ENCODE data around the gene SETD2. TPM values are rescaled to one million over a fixed set of nuclear protein-coding genes. Genes with fewer than 3 reads are reported as not detected.
"Not testable (repeated sequence)": the region's sequence is repeated elsewhere in the genome, so short reads cannot be mapped to it uniquely, and the experiment has no call there.

Gene SETD2
- total RNA-seq, 4 donors from 2014 or later: 70.3 to 92.1 (median 87.3) TPM

DNA sequence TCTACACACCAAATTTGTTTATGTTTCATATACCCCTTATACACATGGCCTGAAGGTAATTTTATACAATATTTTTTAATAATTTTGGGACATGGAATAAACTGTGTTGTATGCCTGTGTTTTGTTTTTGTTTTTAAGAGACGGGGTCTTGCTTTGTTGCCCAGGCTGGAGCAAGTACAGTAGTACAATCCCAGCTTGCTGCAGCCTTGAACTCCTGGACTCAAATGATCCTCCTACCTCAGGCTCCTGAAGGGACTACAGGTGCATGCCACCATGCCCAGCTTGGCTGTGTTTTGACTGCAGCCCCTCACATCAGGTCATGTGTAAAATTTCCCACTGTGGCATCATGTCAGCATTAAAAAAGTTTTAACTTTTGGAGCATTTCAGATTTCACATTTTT is 18.6 kb downstream of the SETD2 start:
- H3K36me3 ChIP-seq: no peaks in the 10 kb centered on the region
- intact Hi-C loops (cut with DNase I; ENCODE audit: low total_unique reads): no loop called here
- no peak for DNase-seq

DNA sequence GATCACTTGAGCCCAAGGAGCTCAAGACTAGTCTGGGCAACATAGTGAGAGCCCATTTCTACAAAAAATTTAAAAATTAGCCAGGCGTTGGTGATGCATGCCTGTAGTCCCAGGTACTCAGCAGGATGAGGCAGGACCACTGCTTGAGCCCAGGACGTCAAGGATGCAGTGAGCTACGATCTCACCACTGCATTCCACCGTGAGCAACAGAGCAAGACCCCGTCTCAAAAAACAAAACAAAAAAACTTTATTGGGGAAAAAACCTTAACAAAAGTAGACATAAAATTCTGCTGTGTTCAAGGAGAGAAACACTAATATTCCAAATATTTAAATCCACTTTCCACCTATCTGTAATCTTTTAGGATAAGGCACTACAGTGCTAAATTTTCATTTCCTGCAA is 20.8 kb downstream of the SETD2 start:
- TF ChIP-seq, protein P1, sequence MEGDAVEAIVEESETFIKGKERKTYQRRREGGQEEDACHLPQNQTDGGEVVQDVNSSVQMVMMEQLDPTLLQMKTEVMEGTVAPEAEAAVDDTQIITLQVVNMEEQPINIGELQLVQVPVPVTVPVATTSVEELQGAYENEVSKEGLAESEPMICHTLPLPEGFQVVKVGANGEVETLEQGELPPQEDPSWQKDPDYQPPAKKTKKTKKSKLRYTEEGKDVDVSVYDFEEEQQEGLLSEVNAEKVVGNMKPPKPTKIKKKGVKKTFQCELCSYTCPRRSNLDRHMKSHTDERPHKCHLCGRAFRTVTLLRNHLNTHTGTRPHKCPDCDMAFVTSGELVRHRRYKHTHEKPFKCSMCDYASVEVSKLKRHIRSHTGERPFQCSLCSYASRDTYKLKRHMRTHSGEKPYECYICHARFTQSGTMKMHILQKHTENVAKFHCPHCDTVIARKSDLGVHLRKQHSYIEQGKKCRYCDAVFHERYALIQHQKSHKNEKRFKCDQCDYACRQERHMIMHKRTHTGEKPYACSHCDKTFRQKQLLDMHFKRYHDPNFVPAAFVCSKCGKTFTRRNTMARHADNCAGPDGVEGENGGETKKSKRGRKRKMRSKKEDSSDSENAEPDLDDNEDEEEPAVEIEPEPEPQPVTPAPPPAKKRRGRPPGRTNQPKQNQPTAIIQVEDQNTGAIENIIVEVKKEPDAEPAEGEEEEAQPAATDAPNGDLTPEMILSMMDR (IDR thresholded peaks at IDR 0.05): no peak
- no peak for TF ChIP-seq POLR2A (IDR thresholded peaks at IDR 0.05)
- H3K4me1 ChIP-seq: peaks cover 0 to 4% of the 10 kb centered on the region in 2 donors

More for the DNA sequence above, 18.6 kb downstream of the SETD2 start:
- Histone ChIP-seq H3K27ac (no peak overlapping the region), H3K9me3 (no peaks in the 10 kb centered on the region), H3K27me3 (no peaks in the 10 kb centered on the region), H3K4me1 (peaks cover 4 to 5% of the 10 kb centered on the region in 2 donors), H3K4me3 (no peak overlapping the region)
- TF ChIP-seq, protein P1 (IDR thresholded peaks at IDR 0.05): no peak
- no peak for TF ChIP-seq POLR2A (IDR thresholded peaks at IDR 0.05)

DNA sequence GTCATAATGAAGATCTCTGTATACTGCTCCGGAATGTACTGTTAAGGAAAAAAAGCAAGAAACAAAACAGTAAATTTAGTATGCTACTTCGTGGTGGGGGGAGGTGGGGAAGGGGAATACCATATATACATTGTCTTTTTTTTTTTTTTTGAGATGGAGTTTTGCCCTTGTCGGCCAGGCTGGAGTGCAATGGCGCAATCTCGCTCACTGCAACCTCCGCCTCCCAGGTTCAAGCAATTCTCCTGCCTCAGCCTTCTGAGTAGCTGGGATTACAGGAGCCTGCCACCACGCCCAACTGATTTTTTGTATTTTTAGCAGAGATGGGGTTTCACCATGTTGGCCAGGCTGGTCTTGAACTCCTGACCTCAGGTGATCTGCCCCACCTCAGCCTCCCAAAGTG is 21.4 kb downstream of the SETD2 start:
- H3K27me3 ChIP-seq; intact Hi-C loops (cut with DNase I; ENCODE audit: low total_unique reads); H3K27ac ChIP-seq; H3K36me3 ChIP-seq; H3K4me3 ChIP-seq; DNase-seq; H3K9me3 ChIP-seq; H3K4me1 ChIP-seq: not testable (repeated sequence)

More for the DNA sequence above, 20.8 kb downstream of the SETD2 start:
- no peak for DNase-seq
- intact Hi-C loops (cut with DNase I; ENCODE audit: low total_unique reads): no loop called here
- Histone ChIP-seq H3K9me3 (no peaks in the 10 kb centered on the region), H3K36me3 (no peaks in the 10 kb centered on the region), H3K27me3 (no peaks in the 10 kb centered on the region), H3K27ac (no peak overlapping the region), H3K4me3 (no peak overlapping the region)

DNA sequence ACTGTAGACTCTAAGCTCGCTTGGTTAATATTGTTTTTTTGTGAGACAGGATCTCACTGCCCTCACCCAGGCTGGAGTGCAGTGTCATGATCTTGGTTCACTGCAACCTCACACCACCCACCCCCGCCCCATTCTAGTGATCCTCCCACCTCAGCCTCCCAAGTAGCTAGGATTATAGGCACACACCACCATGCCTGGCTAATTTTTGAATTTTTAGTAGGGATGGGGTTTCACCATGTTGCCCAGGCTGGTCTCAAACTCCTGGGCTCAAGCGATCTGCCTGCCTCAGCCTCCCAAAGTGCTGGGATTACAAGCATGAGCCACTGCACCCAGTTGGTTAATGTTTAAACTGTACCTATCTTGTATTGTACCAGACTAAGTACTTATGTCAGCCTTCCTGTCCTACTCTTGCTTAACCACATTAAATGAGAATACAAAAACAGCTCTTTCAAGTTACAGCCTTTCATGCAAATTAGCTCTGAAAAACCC is 22.9 kb downstream of the SETD2 start:
- H3K27ac ChIP-seq; H3K36me3 ChIP-seq; H3K4me1 ChIP-seq; H3K4me3 ChIP-seq; DNase-seq; H3K9me3 ChIP-seq; H3K27me3 ChIP-seq; intact Hi-C loops (cut with DNase I; ENCODE audit: low total_unique reads): not testable (repeated sequence)

DNA sequence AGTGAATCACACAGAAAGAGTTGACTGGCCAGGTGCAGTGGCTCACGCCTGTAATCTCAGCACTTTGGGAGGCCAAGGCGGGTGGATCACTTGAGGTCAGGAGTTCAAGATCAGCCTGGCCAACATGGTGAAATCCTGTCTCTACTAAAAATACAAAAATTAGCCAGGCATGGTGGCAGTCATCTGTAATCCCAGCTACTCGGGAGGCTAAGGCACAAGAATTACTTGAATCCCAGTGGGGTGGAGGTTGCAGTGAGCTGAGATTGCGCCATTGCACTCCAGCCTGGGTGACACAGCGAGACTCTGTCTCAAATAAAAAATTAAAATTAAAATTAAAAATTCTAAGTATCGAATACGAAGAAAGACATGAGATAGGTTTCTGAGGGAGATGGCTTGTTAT is 23.4 kb downstream of the SETD2 start:
- H3K27me3 ChIP-seq; intact Hi-C loops (cut with DNase I; ENCODE audit: low total_unique reads); H3K4me3 ChIP-seq; DNase-seq; H3K9me3 ChIP-seq; H3K4me1 ChIP-seq; H3K27ac ChIP-seq; H3K36me3 ChIP-seq: not testable (repeated sequence)

DNA sequence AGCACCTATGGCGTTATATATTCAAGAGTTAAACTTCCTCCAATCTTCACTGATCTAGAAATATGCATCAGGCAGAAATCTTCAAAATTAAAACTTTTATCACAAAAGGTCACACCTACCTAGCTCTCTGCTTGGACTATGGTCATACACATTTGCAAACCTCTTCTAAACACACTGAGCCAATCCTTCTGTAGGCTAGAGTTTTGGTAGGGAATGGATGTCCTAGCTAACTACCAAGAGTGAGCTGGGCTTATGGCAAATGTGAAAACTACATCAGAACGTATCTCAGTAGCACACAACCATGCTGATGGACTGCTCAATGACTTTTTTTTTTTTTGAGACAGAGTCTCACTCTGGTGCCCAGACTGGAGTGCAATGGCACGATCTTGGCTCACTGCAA is 29.6 kb downstream of the SETD2 start:
- no peaks in the 10 kb centered on the region for H3K9me3 ChIP-seq
- TF ChIP-seq POLR2A (IDR thresholded peaks at IDR 0.05): no peak
- TF ChIP-seq, protein P1 (IDR thresholded peaks at IDR 0.05): no peak
- no peaks in the 10 kb centered on the region for H3K27me3 ChIP-seq
- no peak overlapping the region for H3K27ac ChIP-seq
- H3K4me1 ChIP-seq: no peaks in the 10 kb centered on the region
- H3K4me3 ChIP-seq: no peak overlapping the region
- intact Hi-C loops (cut with DNase I; ENCODE audit: low total_unique reads): no loop called here
- H3K36me3 ChIP-seq: no peaks in the 10 kb centered on the region
- DNase-seq: no peak

DNA sequence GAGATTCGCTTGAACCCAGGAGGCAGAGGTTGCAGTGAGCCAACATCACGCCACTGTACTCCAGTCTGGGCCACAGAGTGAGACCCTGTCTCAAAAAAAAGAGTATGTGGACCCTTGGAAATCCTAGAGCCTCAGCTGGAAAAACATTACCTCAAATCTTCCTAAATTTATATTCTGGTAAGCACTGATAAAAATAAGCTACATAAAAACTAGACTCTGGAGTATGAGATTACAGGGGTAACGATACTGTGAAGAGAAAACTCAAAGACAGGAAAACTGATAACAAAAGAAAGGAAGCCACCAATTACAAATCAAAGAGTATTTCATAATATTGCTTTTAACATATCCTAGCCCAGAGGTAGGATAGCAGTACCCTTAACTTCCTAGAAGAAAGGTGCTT is 30.3 kb downstream of the SETD2 start:
- no peak overlapping the region for H3K27ac ChIP-seq
- no peaks in the 10 kb centered on the region for H3K4me1 ChIP-seq
- intact Hi-C loops (cut with DNase I; ENCODE audit: low total_unique reads): no loop called here
- no peak overlapping the region for H3K4me3 ChIP-seq
- DNase-seq: no peak
- H3K9me3 ChIP-seq: no peaks in the 10 kb centered on the region
- TF ChIP-seq, protein P1 (IDR thresholded peaks at IDR 0.05): no peak
- TF ChIP-seq POLR2A (IDR thresholded peaks at IDR 0.05): no peak
- H3K27me3 ChIP-seq: no peaks in the 10 kb centered on the region
- H3K36me3 ChIP-seq: no peaks in the 10 kb centered on the region

Data from uterus (tissue), 4 donors.